Mesodermal cell (in vitro differentiated cells): ENCODE measurements around the gene BTF3L4.

Experiments
- H3K27ac ChIP-seq: 2 replicates; pipeline ENCODE4 v1.7.0; 2013; ENCODE audit warnings: mild to moderate bottlenecking, low read depth, low read length, moderate library complexity; ENCODE audit not compliant: severe bottlenecking
- H3K36me3 ChIP-seq: 2 replicates; pipeline ENCODE4 v1.7.1; 2013; ENCODE audit warnings: mild to moderate bottlenecking, low read length, moderate library complexity; ENCODE audit not compliant: control insufficient read depth, insufficient read depth
- H3K4me1 ChIP-seq: one replicate; pipeline ENCODE4 v1.7.1; 2013; ENCODE audit warnings: mild to moderate bottlenecking, low read length; ENCODE audit not compliant: insufficient read depth, control insufficient read depth, poor library complexity, severe bottlenecking
- H3K4me3 ChIP-seq: 2 replicates; pipeline ENCODE4 v1.7.0; 2013; ENCODE audit warnings: low read length, control low read depth, mild to moderate bottlenecking; ENCODE audit not compliant: insufficient read depth, poor library complexity, severe bottlenecking; ENCODE audit errors: extremely low read depth
- H3K9me3 ChIP-seq: 2 replicates; pipeline ENCODE4 v1.7.1; 2013; ENCODE audit warnings: mild to moderate bottlenecking, low read length, moderate library complexity; ENCODE audit not compliant: control insufficient read depth
- WGBS, 2 experiments: methylation state at CpG; one replicate each; pipeline ENCODE4 v1.1.5; 2013; ENCODE audit warnings: missing lambda C conversion rate in 2 of 2; ENCODE audit not compliant: insufficient coverage in 2 of 2; 5-methylcytosine and 5-hydroxymethylcytosine counted together

The BTF3L4 gene

GRCh38 chr1:52055066-52055865, 829 bp upstream of the BTF3L4 start, which contains the start of gene TXNDC12:
TXNDC12 (minus strand) TSS chr1:52055191; CDS start chr1:52055096, 95 bp downstream.
- no peaks in the 10 kb centered on the region for H3K9me3 ChIP-seq
- H3K36me3 ChIP-seq: peaks cover 39% of the 10 kb centered on the region
- peak within 1 kb of the TSS; percentile 93 for H3K4me3 ChIP-seq
- H3K27ac ChIP-seq: peak within 1 kb of the TSS; percentile 96
- peaks cover 7% of the 10 kb centered on the region for H3K4me1 ChIP-seq
- 0% methylated on average over 32 to 39 of the region's 45 CpGs for WGBS, 2 experiments

- WGBS, 2 experiments: 0% methylated on average over 10 to 11 of the region's 12 CpGs
- H3K4me3 ChIP-seq: peak overlapping the region; percentile 93
- peaks cover 7% of the 10 kb centered on the region for H3K4me1 ChIP-seq
- peak overlapping the region; percentile 96 for H3K27ac ChIP-seq
- peaks cover 42% of the 10 kb centered on the region for H3K36me3 ChIP-seq
- H3K9me3 ChIP-seq: no peaks in the 10 kb centered on the region
Measured at GRCh38 chr1:52055866-52056162, 281 bp upstream of the BTF3L4 start.

- peak overlapping the region; percentile 93 for H3K4me3 ChIP-seq
- H3K27ac ChIP-seq: no peak overlapping the region
- H3K4me1 ChIP-seq: peaks cover 7% of the 10 kb centered on the region
- no peaks in the 10 kb centered on the region for H3K9me3 ChIP-seq
- peaks cover 45% of the 10 kb centered on the region for H3K36me3 ChIP-seq
- WGBS, 2 experiments: 0% methylated on average over 2 of the region's 4 CpGs; no CpG with 5 or more reads in 1 of the 2 experiments
Measured at GRCh38 chr1:52056937-52057231, 789 bp downstream of the BTF3L4 start.

- Histone ChIP-seq H3K9me3 (no peaks in the 10 kb centered on the region), H3K4me3 (peak overlapping the region; percentile 93), H3K4me1 (peaks cover 7% of the 10 kb centered on the region), H3K36me3 (peaks cover 43% of the 10 kb centered on the region), H3K27ac (no peak overlapping the region)
- 17% methylated on average over 1 of the region's 1 CpG; no CpG with 5 or more reads in 1 of the 2 experiments for WGBS, 2 experiments
Measured at GRCh38 chr1:52057255-52057654, 1.2 kb downstream of the BTF3L4 start.

- no CpG with 5 or more reads among the region's 1 CpG for WGBS, 2 experiments
- Histone ChIP-seq H3K36me3 (peaks cover 43% of the 10 kb centered on the region), H3K27ac (no peak overlapping the region), H3K9me3 (no peaks in the 10 kb centered on the region), H3K4me1 (peaks cover 7% of the 10 kb centered on the region), H3K4me3 (peak overlapping the region; percentile 93)
Measured at GRCh38 chr1:52057876-52058415, 1.9 kb downstream of the BTF3L4 start.

- Histone ChIP-seq H3K4me3 (no peak overlapping the region), H3K4me1 (peaks cover 5% of the 10 kb centered on the region), H3K9me3 (no peaks in the 10 kb centered on the region), H3K27ac (no peak overlapping the region), H3K36me3 (peaks cover 48% of the 10 kb centered on the region)
Measured at GRCh38 chr1:52059321-52059720, 3.2 kb downstream of the BTF3L4 start.

GRCh38 chr1:52059888-52060287, 3.8 kb downstream of the BTF3L4 start:
- H3K27ac ChIP-seq: no peak overlapping the region

GRCh38 chr1:52060822-52061221, 4.7 kb downstream of the BTF3L4 start:
- peaks cover 63% of the 10 kb centered on the region for H3K36me3 ChIP-seq
- 90 to 95% methylated on average over 2 to 3 of the region's 4 CpGs for WGBS, 2 experiments
- H3K9me3 ChIP-seq: no peaks in the 10 kb centered on the region
- peaks cover 5% of the 10 kb centered on the region for H3K4me1 ChIP-seq
- no peak overlapping the region for H3K27ac ChIP-seq
- no peak overlapping the region for H3K4me3 ChIP-seq

More at GRCh38 chr1:52059888-52060287, 3.8 kb downstream of the BTF3L4 start:
- Histone ChIP-seq H3K9me3 (no peaks in the 10 kb centered on the region), H3K36me3 (peaks cover 54% of the 10 kb centered on the region), H3K4me3 (no peak overlapping the region), H3K4me1 (peaks cover 5% of the 10 kb centered on the region)
- WGBS, 2 experiments: no CpG with 5 or more reads among the region's 1 CpG

GRCh38 chr1:52063192-52063591, 7.1 kb downstream of the BTF3L4 start:
- Histone ChIP-seq H3K9me3 (no peaks in the 10 kb centered on the region), H3K27ac (no peak overlapping the region), H3K36me3 (peaks cover 78% of the 10 kb centered on the region), H3K4me3 (no peak overlapping the region), H3K4me1 (peaks cover 5% of the 10 kb centered on the region)
- 86 to 100% methylated on average over 1 to 2 of the region's 2 CpGs for WGBS, 2 experiments

GRCh38 chr1:52070704-52071103, 14.6 kb downstream of the BTF3L4 start:
- H3K36me3 ChIP-seq: peaks cover 72% of the 10 kb centered on the region
- 96 to 100% methylated on average over 1 to 4 of the region's 4 CpGs for WGBS, 2 experiments
- no peak overlapping the region for H3K4me3 ChIP-seq
- H3K9me3 ChIP-seq: no peaks in the 10 kb centered on the region
- H3K4me1 ChIP-seq: no peaks in the 10 kb centered on the region
- no peak overlapping the region for H3K27ac ChIP-seq

GRCh38 chr1:52072291-52072690, 16.2 kb downstream of the BTF3L4 start:
- Histone ChIP-seq H3K9me3 (no peaks in the 10 kb centered on the region), H3K4me3 (no peak overlapping the region), H3K4me1 (no peaks in the 10 kb centered on the region), H3K36me3 (peaks cover 70% of the 10 kb centered on the region), H3K27ac (no peak overlapping the region)
- WGBS, 2 experiments: 84 to 98% methylated on average over 2 to 3 of the region's 6 CpGs
